ENCODE results near the gene MINDY1.

Gene MINDY1

DNA sequence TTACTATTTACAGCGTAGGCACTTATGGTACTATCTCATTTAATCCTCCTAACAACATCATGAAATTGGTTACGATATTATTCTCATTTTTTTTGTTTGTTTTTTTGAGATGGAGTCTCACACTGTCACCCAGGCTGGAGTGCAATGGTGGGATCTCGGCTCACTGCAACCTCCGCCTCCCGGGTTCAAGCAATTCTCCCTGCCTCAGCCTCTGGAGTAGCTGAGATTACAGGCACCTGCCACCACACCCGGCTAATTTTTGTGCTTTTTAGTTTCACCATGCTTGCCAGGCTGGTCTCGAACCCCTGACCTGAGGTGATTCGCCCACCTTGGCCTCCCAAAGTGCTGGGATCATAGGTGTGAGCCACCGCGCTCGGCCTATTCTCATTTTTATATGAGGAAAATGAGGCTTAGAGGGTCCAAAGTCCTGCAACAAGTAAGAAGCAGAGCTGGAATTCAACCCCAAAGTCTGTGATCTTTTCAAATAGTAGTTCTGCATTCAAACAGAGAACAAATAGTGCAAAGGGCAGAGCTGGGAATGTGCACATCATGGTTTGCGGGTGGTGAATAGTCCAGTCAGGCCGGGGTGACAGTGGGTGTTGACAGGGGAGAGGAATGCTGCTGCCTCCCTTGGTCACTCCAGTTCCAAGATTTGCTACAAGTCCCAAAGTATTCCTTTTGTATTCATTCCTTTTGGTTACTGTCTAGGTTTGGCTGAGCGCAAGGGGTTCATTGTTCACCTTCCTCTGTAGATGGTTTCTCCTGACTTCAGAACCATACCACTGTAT, 6.2 kb upstream of the MINDY1 start:
- no peak overlapping the region for H3K4me3 ChIP-seq (ENCODE audit: low read depth, low read length)
- no peak for DNase-seq (ENCODE audit: low read depth)
- TF ChIP-seq, protein P1, sequence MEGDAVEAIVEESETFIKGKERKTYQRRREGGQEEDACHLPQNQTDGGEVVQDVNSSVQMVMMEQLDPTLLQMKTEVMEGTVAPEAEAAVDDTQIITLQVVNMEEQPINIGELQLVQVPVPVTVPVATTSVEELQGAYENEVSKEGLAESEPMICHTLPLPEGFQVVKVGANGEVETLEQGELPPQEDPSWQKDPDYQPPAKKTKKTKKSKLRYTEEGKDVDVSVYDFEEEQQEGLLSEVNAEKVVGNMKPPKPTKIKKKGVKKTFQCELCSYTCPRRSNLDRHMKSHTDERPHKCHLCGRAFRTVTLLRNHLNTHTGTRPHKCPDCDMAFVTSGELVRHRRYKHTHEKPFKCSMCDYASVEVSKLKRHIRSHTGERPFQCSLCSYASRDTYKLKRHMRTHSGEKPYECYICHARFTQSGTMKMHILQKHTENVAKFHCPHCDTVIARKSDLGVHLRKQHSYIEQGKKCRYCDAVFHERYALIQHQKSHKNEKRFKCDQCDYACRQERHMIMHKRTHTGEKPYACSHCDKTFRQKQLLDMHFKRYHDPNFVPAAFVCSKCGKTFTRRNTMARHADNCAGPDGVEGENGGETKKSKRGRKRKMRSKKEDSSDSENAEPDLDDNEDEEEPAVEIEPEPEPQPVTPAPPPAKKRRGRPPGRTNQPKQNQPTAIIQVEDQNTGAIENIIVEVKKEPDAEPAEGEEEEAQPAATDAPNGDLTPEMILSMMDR (IDR thresholded peaks at IDR 0.05; ENCODE audit: low read depth, low read length, missing control alignments) = no peak

GRCh38 chr1:151011154-151011850, 4.6 kb upstream of the MINDY1 start:
- TF ChIP-seq, protein P1 (IDR thresholded peaks at IDR 0.05; ENCODE audit: low read depth, low read length, missing control alignments) = no peak
- H3K4me3 ChIP-seq (ENCODE audit: low read depth, low read length) = no peak overlapping the region
- DNase-seq (ENCODE audit: low read depth) = no peak

DNA sequence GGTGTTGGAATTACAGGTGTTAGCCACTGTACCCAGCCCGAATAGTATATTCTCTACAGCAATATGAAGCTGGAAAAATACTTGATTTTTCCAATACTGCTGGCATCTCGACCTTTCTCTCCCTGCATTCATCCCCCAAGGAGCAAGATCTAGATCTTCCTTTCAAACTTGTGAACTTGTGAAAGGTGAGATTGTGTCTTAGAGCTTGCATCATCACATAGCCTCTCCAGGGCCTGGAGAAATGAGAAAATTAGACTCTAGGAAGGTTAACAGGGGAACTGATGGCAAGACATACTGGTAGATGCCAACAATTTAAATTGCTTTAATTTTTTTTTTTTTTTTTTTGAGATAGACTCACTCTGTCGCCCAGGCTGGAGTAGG, 3.6 kb upstream of the MINDY1 start:
- no peak overlapping the region for H3K4me3 ChIP-seq (ENCODE audit: low read depth, low read length)
- TF ChIP-seq, protein P1 (IDR thresholded peaks at IDR 0.05; ENCODE audit: low read depth, low read length, missing control alignments) = no peak
- DNase-seq (ENCODE audit: low read depth) = no peak

DNA sequence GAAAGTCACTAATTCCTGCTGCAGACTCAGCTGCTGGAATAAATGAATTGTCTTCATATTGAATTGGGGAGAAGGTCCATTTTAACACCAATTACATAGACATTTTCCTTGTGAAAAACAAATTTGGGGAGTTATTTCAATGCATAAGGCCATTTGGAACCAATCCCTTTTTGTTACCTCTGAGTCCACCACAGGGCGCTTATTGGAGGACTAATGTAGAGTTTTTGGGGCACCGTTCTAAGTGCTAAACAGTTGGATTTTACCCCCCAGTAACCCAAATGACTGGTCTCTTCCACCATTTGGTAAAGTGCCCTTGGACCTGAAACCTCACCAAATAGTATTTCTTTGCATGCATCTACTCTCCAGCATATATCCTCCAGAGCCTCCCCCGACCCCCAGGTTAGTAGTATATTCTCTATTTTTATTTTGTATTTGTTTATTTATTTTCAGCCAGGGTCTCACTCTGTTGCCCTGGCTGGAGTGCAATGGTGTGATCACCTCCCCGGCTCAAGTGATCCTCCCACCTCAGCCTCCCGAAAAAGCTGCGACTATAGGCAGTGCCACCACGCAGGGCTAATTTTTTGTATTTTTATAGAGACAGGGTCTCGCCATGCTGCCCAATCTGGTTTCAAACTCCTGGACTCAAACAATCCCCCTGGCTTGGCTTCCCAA, 3.1 kb upstream of the MINDY1 start:
- TF ChIP-seq, protein P1 (IDR thresholded peaks at IDR 0.05; ENCODE audit: low read depth, low read length, missing control alignments) = no peak
- no peak for DNase-seq (ENCODE audit: low read depth)
- no peak overlapping the region; the same call in 1 of the 2 replicates for H3K4me3 ChIP-seq (ENCODE audit: low read depth, low read length)

GRCh38 chr1:151009206-151009587, 2.5 kb upstream of the MINDY1 start:
- DNase-seq (ENCODE audit: low read depth) = no peak
- TF ChIP-seq, protein P1 (IDR thresholded peaks at IDR 0.05; ENCODE audit: low read depth, low read length, missing control alignments) = no peak
- peak overlapping the region; percentile 85 for H3K4me3 ChIP-seq (ENCODE audit: low read depth, low read length)

GRCh38 chr1:151008244-151009205, 1.8 kb upstream of the MINDY1 start, which contains the start of gene PRUNE1:
PRUNE1 (plus strand) TSS chr1:151008449; CDS start chr1:151008633, 184 bp downstream.
- peak; percentile 82 for DNase-seq (ENCODE audit: low read depth)
- peak within 1 kb of the TSS; percentile 85 for H3K4me3 ChIP-seq (ENCODE audit: low read depth, low read length)
- TF ChIP-seq, protein P1 (IDR thresholded peaks at IDR 0.05; ENCODE audit: low read depth, low read length, missing control alignments) = no peak
